ENCODE results near the gene ARHGAP27.

Gene ARHGAP27

DNA sequence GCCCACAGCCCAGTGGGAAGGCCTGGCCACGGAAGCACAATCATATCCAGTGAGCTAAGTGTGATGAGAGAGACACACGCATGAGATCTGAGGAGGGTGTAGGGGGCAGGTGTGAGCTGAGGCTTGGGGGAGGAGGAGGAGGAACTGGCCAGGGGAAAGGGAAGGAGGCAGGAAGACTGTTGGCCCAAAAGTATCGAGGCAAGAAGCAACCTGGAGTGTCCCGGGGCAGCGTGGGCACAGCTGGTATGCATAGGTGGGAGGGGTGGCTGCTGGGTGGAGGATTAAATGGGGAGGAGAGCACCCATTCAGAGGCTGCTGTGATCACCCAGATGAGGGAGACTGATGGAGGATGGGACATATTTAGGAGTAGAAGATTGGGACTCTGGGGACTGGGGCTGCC, 41.4 kb downstream of the ARHGAP27 start:
- H2BK15ac ChIP-seq (ENCODE audit: low read length), result no peak overlapping the region
- no peak overlapping the region for H3K18ac ChIP-seq (ENCODE audit: low read length)
- no peak overlapping the region for H2AFZ ChIP-seq (ENCODE audit: low read length)
- WGBS, 2 donors (ENCODE audit: extremely low coverage in 2 of 2, insufficient read length in 2 of 2, insufficient replicate concordance in 1 of 2), result no CpG with 5 or more reads among the region's 5 CpGs
- H3K79me1 ChIP-seq (ENCODE audit: low read depth, low read length), result no peaks in the 10 kb centered on the region
- no peak overlapping the region for H4K91ac ChIP-seq (ENCODE audit: low read depth, low read length, poor library complexity)
- H3K4me1 ChIP-seq (ENCODE audit: control insufficient read depth in 2 of 2, insufficient read depth in 1 of 2, low read depth in 1 of 2, low read length in 2 of 2), result peaks cover 0 to 10% of the 10 kb centered on the region in 2 donors
- no peak overlapping the region for H3K9ac ChIP-seq (ENCODE audit: low read depth, low read length, poor library complexity)
- no peak overlapping the region for H2BK120ac ChIP-seq (ENCODE audit: low read depth, low read length)
- H3K4me2 ChIP-seq (ENCODE audit: insufficient read depth, low read length, poor library complexity, severe bottlenecking), result no peak overlapping the region
- peaks cover 0 to 1% of the 10 kb centered on the region in 2 donors for H3K9me3 ChIP-seq (replicated peaks in 1 of 2; ENCODE audit: control insufficient read depth in 2 of 2, insufficient read depth in 1 of 2, low read depth in 1 of 2, low read length in 2 of 2)
- no peak overlapping the region for H4K8ac ChIP-seq (ENCODE audit: low read depth, low read length)
- DNase-seq (ENCODE audit: low spot score), result no peak
- H3K23ac ChIP-seq (ENCODE audit: low read depth, low read length, poor library complexity), result peak overlapping the region; percentile 3
- H3K4ac ChIP-seq (ENCODE audit: low read length), result no peak overlapping the region
- H3K4me3 ChIP-seq (ENCODE audit: low read length in 2 of 2), result no peak overlapping the region
- H2AK5ac ChIP-seq (ENCODE audit: low read depth, low read length), result peak overlapping the region; percentile 41
- H3K36me3 ChIP-seq (replicated peaks in 1 of 2; ENCODE audit: control insufficient read depth in 2 of 2, insufficient read depth in 2 of 2, low read length in 2 of 2), result no peaks in the 10 kb centered on the region
- no peak overlapping the region for H3K27ac ChIP-seq (replicated peaks; ENCODE audit: low read length)
- H2BK12ac ChIP-seq (ENCODE audit: low read length), result no peak overlapping the region
- no peak overlapping the region for H2BK5ac ChIP-seq (ENCODE audit: low read length)
- no peak overlapping the region for H3K14ac ChIP-seq (ENCODE audit: low read length)
- H3K27me3 ChIP-seq (ENCODE audit: control insufficient read depth in 3 of 3, insufficient read depth in 3 of 3, low read depth in 1 of 3, low read length in 3 of 3), result peaks cover 0 to 35% (median 0%) of the 10 kb centered on the region in 3 experiments

DNA sequence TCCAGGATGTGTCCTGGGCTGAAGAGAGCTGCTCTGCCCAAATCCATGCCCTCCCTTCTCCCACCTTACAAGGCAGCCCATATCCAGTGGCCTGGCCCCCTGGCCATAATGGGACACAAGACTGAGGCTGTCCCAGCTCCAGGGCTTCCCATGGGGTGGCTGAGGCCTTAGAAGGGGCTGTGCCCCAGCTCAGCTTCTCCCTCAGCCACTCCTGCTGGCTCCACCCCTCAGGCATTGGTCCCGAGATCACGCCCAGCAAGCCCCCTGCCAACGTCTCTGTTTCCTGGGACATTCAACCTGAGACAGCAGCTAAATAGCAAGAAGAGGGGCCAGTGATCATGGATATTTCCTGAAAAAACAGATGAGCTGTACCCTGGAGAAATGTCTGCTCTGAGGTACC, 43.3 kb downstream of the ARHGAP27 start:
- peak overlapping the region; percentile 30 for H3K9ac ChIP-seq (ENCODE audit: low read depth, low read length, poor library complexity)
- no CpG with 5 or more reads among the region's 3 CpGs for WGBS, 2 donors (ENCODE audit: extremely low coverage in 2 of 2, insufficient read length in 2 of 2, insufficient replicate concordance in 1 of 2)
- no peak overlapping the region for H3K27ac ChIP-seq (replicated peaks; ENCODE audit: low read length)
- H3K9me3 ChIP-seq (replicated peaks in 1 of 2; ENCODE audit: control insufficient read depth in 2 of 2, insufficient read depth in 1 of 2, low read depth in 1 of 2, low read length in 2 of 2), result no peaks in the 10 kb centered on the region
- H2AK5ac ChIP-seq (ENCODE audit: low read depth, low read length), result peak overlapping the region; percentile 13
- DNase-seq (ENCODE audit: low spot score), result no peak
- H3K18ac ChIP-seq (ENCODE audit: low read length), result peak overlapping the region; percentile 78
- no peak overlapping the region for H2AFZ ChIP-seq (ENCODE audit: low read length)
- H4K91ac ChIP-seq (ENCODE audit: low read depth, low read length, poor library complexity), result no peak overlapping the region
- H3K27me3 ChIP-seq (ENCODE audit: control insufficient read depth in 3 of 3, insufficient read depth in 3 of 3, low read depth in 1 of 3, low read length in 3 of 3), result peaks cover 0 to 42% (median 0%) of the 10 kb centered on the region in 3 experiments
- no peaks in the 10 kb centered on the region for H3K79me1 ChIP-seq (ENCODE audit: low read depth, low read length)
- no peak overlapping the region for H3K4me2 ChIP-seq (ENCODE audit: insufficient read depth, low read length, poor library complexity, severe bottlenecking)
- peak overlapping the region; percentile 38 for H3K23ac ChIP-seq (ENCODE audit: low read depth, low read length, poor library complexity)
- H2BK120ac ChIP-seq (ENCODE audit: low read depth, low read length), result no peak overlapping the region
- no peak overlapping the region for H3K4ac ChIP-seq (ENCODE audit: low read length)
- no peaks in the 10 kb centered on the region for H3K36me3 ChIP-seq (replicated peaks in 1 of 2; ENCODE audit: control insufficient read depth in 2 of 2, insufficient read depth in 2 of 2, low read length in 2 of 2)
- no peak overlapping the region for H2BK5ac ChIP-seq (ENCODE audit: low read length)
- no peak overlapping the region for H3K14ac ChIP-seq (ENCODE audit: low read length)
- H3K4me1 ChIP-seq (ENCODE audit: control insufficient read depth in 2 of 2, insufficient read depth in 1 of 2, low read depth in 1 of 2, low read length in 2 of 2), result peaks cover 0 to 7% of the 10 kb centered on the region in 2 donors
- no peak overlapping the region for H3K4me3 ChIP-seq (ENCODE audit: low read length in 2 of 2)
- H4K8ac ChIP-seq (ENCODE audit: low read depth, low read length), result no peak overlapping the region
- H2BK15ac ChIP-seq (ENCODE audit: low read length), result no peak overlapping the region
- H2BK12ac ChIP-seq (ENCODE audit: low read length), result no peak overlapping the region

DNA sequence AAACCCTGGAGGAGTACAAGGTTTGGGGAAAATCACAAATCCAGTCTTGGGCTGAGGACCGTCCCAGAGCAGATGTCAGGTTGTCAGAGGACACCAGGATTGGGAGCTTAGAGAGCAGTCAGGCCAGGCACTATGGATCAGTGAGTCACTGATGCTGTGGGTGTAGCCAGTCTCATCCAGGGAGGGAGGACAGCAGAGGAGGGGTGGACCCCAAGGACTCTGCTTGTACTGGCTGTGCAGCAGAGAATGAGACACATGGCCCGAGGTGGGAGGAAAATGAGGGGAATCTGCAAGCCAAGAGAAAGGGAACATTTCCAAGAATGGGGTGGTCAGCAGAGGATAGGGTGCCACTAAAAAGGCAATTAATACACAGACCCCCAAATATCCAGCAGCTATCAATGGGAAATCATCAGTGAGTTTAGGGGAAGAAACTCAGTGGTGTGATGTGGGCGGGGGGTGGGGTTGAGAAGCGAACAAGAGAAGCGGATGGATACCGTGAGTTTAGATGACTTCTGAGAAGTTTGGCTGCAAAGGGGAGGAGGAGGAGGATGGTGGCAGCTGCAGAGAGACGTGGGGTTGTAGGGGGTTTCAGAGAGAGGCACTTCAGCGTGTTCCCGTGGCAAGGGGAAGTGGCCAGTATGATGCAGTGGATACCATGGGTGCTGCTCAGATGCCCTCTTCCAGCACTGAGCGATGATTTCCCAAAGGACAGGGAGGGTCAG, 43.9 kb downstream of the ARHGAP27 start:
- Histone ChIP-seq H2BK12ac (ENCODE audit: low read length) (no peak overlapping the region), H3K9me3 (replicated peaks in 1 of 2; ENCODE audit: control insufficient read depth in 2 of 2, insufficient read depth in 1 of 2, low read depth in 1 of 2, low read length in 2 of 2) (no peaks in the 10 kb centered on the region)
- WGBS, 2 donors (ENCODE audit: extremely low coverage in 2 of 2, insufficient read length in 2 of 2, insufficient replicate concordance in 1 of 2), result no CpG with 5 or more reads among the region's 10 CpGs

DNA sequence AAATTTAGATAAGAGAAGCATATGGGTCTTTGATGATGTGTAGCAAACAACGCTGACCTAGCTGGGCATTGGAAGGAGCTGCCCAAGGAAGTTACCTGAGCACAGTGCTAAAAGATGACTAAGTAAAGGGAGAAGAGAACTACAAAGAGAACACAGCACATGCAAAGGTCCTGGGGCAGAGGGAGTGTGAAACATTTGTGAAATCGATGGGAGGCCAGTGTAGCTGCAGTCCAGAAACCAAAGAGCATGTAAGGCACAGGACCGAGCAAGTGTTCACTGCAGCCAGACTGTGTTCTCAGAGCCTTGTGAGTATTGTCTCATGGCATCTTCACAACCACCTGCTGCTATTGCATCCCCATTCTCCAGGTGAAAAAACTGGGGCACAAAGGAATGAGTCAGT, 44.9 kb downstream of the ARHGAP27 start:
- Histone ChIP-seq H3K9ac (ENCODE audit: low read depth, low read length, poor library complexity) (no peak overlapping the region), H2AK5ac (ENCODE audit: low read depth, low read length) (no peak overlapping the region), H3K18ac (ENCODE audit: low read length) (no peak overlapping the region), H3K27ac (replicated peaks; ENCODE audit: low read length) (no peak overlapping the region), H3K4me2 (ENCODE audit: insufficient read depth, low read length, poor library complexity, severe bottlenecking) (no peak overlapping the region), H4K8ac (ENCODE audit: low read depth, low read length) (no peak overlapping the region), H3K27me3 (ENCODE audit: control insufficient read depth in 3 of 3, insufficient read depth in 3 of 3, low read depth in 1 of 3, low read length in 3 of 3) (peaks cover 0 to 42% (median 0%) of the 10 kb centered on the region in 3 experiments), H2BK120ac (ENCODE audit: low read depth, low read length) (no peak overlapping the region), H3K14ac (ENCODE audit: low read length) (no peak overlapping the region), H2BK12ac (ENCODE audit: low read length) (no peak overlapping the region), H3K4ac (ENCODE audit: low read length) (no peak overlapping the region), H4K91ac (ENCODE audit: low read depth, low read length, poor library complexity) (no peak overlapping the region), H3K9me3 (replicated peaks in 1 of 2; ENCODE audit: control insufficient read depth in 2 of 2, insufficient read depth in 1 of 2, low read depth in 1 of 2, low read length in 2 of 2) (no peaks in the 10 kb centered on the region), H2BK15ac (ENCODE audit: low read length) (no peak overlapping the region), H2BK5ac (ENCODE audit: low read length) (no peak overlapping the region), H3K36me3 (replicated peaks in 1 of 2; ENCODE audit: control insufficient read depth in 2 of 2, insufficient read depth in 2 of 2, low read length in 2 of 2) (no peaks in the 10 kb centered on the region), H3K79me1 (ENCODE audit: low read depth, low read length) (no peaks in the 10 kb centered on the region), H3K23ac (ENCODE audit: low read depth, low read length, poor library complexity) (no peak overlapping the region), H2AFZ (ENCODE audit: low read length) (no peak overlapping the region), H3K4me1 (ENCODE audit: control insufficient read depth in 2 of 2, insufficient read depth in 1 of 2, low read depth in 1 of 2, low read length in 2 of 2) (peaks cover 0 to 7% of the 10 kb centered on the region in 2 donors), H3K4me3 (ENCODE audit: low read length in 2 of 2) (no peak overlapping the region)
- no CpG with 5 or more reads among the region's 3 CpGs for WGBS, 2 donors (ENCODE audit: extremely low coverage in 2 of 2, insufficient read length in 2 of 2, insufficient replicate concordance in 1 of 2)
- no peak for DNase-seq (ENCODE audit: low spot score)

More for the DNA sequence above, 43.9 kb downstream of the ARHGAP27 start:
- peaks cover 0 to 42% (median 0%) of the 10 kb centered on the region in 3 experiments for H3K27me3 ChIP-seq (ENCODE audit: control insufficient read depth in 3 of 3, insufficient read depth in 3 of 3, low read depth in 1 of 3, low read length in 3 of 3)
- no peak overlapping the region for H3K4me2 ChIP-seq (ENCODE audit: insufficient read depth, low read length, poor library complexity, severe bottlenecking)
- no peak for DNase-seq (ENCODE audit: low spot score)
- peak overlapping the region; percentile 38 for H3K23ac ChIP-seq (ENCODE audit: low read depth, low read length, poor library complexity)
- H3K27ac ChIP-seq (replicated peaks; ENCODE audit: low read length), result no peak overlapping the region
- no peak overlapping the region for H3K14ac ChIP-seq (ENCODE audit: low read length)
- H4K91ac ChIP-seq (ENCODE audit: low read depth, low read length, poor library complexity), result no peak overlapping the region
- H2AFZ ChIP-seq (ENCODE audit: low read length), result no peak overlapping the region
- H3K4me3 ChIP-seq (ENCODE audit: low read length in 2 of 2), result no peak overlapping the region
- peak overlapping the region; percentile 78 for H3K18ac ChIP-seq (ENCODE audit: low read length)
- no peak overlapping the region for H2BK120ac ChIP-seq (ENCODE audit: low read depth, low read length)
- no peak overlapping the region for H2BK5ac ChIP-seq (ENCODE audit: low read length)
- H4K8ac ChIP-seq (ENCODE audit: low read depth, low read length), result no peak overlapping the region
- H3K79me1 ChIP-seq (ENCODE audit: low read depth, low read length), result no peaks in the 10 kb centered on the region
- no peaks in the 10 kb centered on the region for H3K36me3 ChIP-seq (replicated peaks in 1 of 2; ENCODE audit: control insufficient read depth in 2 of 2, insufficient read depth in 2 of 2, low read length in 2 of 2)
- peaks cover 0 to 7% of the 10 kb centered on the region in 2 donors for H3K4me1 ChIP-seq (ENCODE audit: control insufficient read depth in 2 of 2, insufficient read depth in 1 of 2, low read depth in 1 of 2, low read length in 2 of 2)
- no peak overlapping the region for H2BK15ac ChIP-seq (ENCODE audit: low read length)
- H3K4ac ChIP-seq (ENCODE audit: low read length), result no peak overlapping the region
- H2AK5ac ChIP-seq (ENCODE audit: low read depth, low read length), result peak overlapping the region; percentile 13
- peak overlapping the region; percentile 31 for H3K9ac ChIP-seq (ENCODE audit: low read depth, low read length, poor library complexity)

Measured in neuronal stem cell (in vitro differentiated cells).